HG03066 (cell line): ENCODE results near the gene SLC27A3.
"Not testable (repeated sequence)": the region's sequence is repeated elsewhere in the genome, so short reads cannot be mapped to it uniquely, and the experiment has no call there.

ENCODE experiments used
- ATAC-seq: cut with Tn5 transposase; IDR thresholded peaks from one replicate; pipeline ENCODE4 v1.9.1; 2021; ENCODE audit warnings: low read depth; ENCODE audit not compliant: unreplicated experiment

The SLC27A3 gene

GRCh38 chr1:153754266-153754665 lies 20.9 kb upstream of the SLC27A3 start:
- ATAC-seq: no peak

GRCh38 chr1:153760440-153760839 lies 14.8 kb upstream of the SLC27A3 start:
- no peak for ATAC-seq

- ATAC-seq: no peak
Measured at GRCh38 chr1:153763365-153764225, 11.6 kb upstream of the SLC27A3 start.

- no peak for ATAC-seq
Measured at GRCh38 chr1:153764310-153764709, 10.9 kb upstream of the SLC27A3 start.

- ATAC-seq: not testable (repeated sequence)
Measured at GRCh38 chr1:153766663-153767062, 8.5 kb upstream of the SLC27A3 start.

- ATAC-seq: no peak
Measured at GRCh38 chr1:153767519-153767918, 7.7 kb upstream of the SLC27A3 start.

- ATAC-seq: no peak
Measured at GRCh38 chr1:153768316-153769181, 6.7 kb upstream of the SLC27A3 start.

GRCh38 chr1:153769221-153769620 lies 6.0 kb upstream of the SLC27A3 start:
- ATAC-seq: no peak

- no peak for ATAC-seq
Measured at GRCh38 chr1:153770797-153771196, 4.4 kb upstream of the SLC27A3 start.

- no peak for ATAC-seq
Measured at GRCh38 chr1:153771261-153771660, 3.9 kb upstream of the SLC27A3 start.

GRCh38 chr1:153771841-153772593 lies 3.2 kb upstream of the SLC27A3 start:
- ATAC-seq: no peak

GRCh38 chr1:153773096-153773921 lies 1.9 kb upstream of the SLC27A3 start:
- ATAC-seq: no peak

- ATAC-seq: no peak
Measured at GRCh38 chr1:153774026-153774595, 1.1 kb upstream of the SLC27A3 start.

GRCh38 chr1:153775458-153776327 lies 486 bp downstream of the SLC27A3 start:
- peak; percentile 48 for ATAC-seq

GRCh38 chr1:153776352-153776751 lies 1.1 kb downstream of the SLC27A3 start:
- no peak for ATAC-seq

GRCh38 chr1:153776845-153777370 lies 1.7 kb downstream of the SLC27A3 start:
- ATAC-seq: no peak

GRCh38 chr1:153777648-153778047 lies 2.4 kb downstream of the SLC27A3 start:
- ATAC-seq: no peak

- no peak for ATAC-seq
Measured at GRCh38 chr1:153778051-153778823, 3.0 kb downstream of the SLC27A3 start.
